Testis (tissue), 3 donors: ENCODE measurements around the gene PEPD. TPM values are rescaled to one million over a fixed set of nuclear protein-coding genes. Genes with fewer than 3 reads are reported as not detected.

Experiments
- DNase-seq: peaks from one replicate; pipeline ENCODE4 v3.0.0-alpha.2; 2019
- H3K27ac ChIP-seq, 2 donors: fragments of 200-600 bp; sonication (generic); one replicate each; pipeline ENCODE4 v1.5.1; 2019
- H3K27me3 ChIP-seq: fragments of 200-600 bp; sonication (generic); one replicate; pipeline ENCODE4 v1.5.1; 2019
- H3K36me3 ChIP-seq: fragments of 200-600 bp; sonication (generic); one replicate; pipeline ENCODE4 v1.5.1; 2017; ENCODE audit warnings: low read depth; ENCODE audit errors: missing control alignments
- H3K4me1 ChIP-seq: fragments of 200-600 bp; sonication (generic); one replicate; pipeline ENCODE4 v1.5.1; 2019
- H3K4me3 ChIP-seq, 2 donors: fragments of 200-600 bp; sonication (generic); one replicate each; pipeline ENCODE4 v1.5.1; 2017 to 2019
- H3K9me3 ChIP-seq: fragments of 200-600 bp; sonication (generic); one replicate; pipeline ENCODE4 v1.5.1; 2017
- POLR2A ChIP-seq: fragments of 450-650 bp; IDR thresholded peaks from one replicate; pipeline ENCODE4 v1.6.1; 2017; ENCODE audit warnings: antibody characterized with exemption, mild to moderate bottlenecking, moderate library complexity
- WGBS, 2 donors: methylation state at CpG; one replicate each; pipeline ENCODE4 v1.1.5; 2018; 5-methylcytosine and 5-hydroxymethylcytosine counted together
- intact Hi-C: fragments of 100-400 bp; cut with DNase I; formaldehyde crosslinking; loops from one replicate; pipeline ENCODE4 v1.15.1; 2023; ENCODE audit warnings: low total_unique reads
- polyA plus RNA-seq: library from polyadenylated mRNA; stranded (reverse); fragments of 350-450 nt; fragmentation: Illumina TruSeq; extraction: RNeasy Lipid Tissue Mini Kit (QIAGEN cat#74804); gene quantifications from one replicate; pipeline ENCODE4 v1.2.3, GENCODE V29; 2014; ENCODE audit warnings: low read depth, low replicate concordance; ENCODE audit not compliant: insufficient read depth
- total RNA-seq, 2 donors: library from RNA; depleted of rRNA; stranded (reverse); fragments of >200 nt; gene quantifications; one replicate each; pipeline ENCODE4 v1.2.3, GENCODE V29; 2016
- TF ChIP-seq, protein P1 (sequence below), 3 experiments: fragments of 450-650 bp in 2 of 3; fragments of 200-600 bp in 1 of 3; sonication (generic) in 1 of 3; IDR thresholded peaks; one replicate each; pipeline ENCODE4 v1.5.1; 2016 to 2019; ENCODE audit warnings: antibody characterized with exemption in 3 of 3, mild to moderate bottlenecking in 2 of 3, moderate library complexity in 1 of 3

Gene PEPD
- total and polyA plus RNA-seq, 3 donors from 2014 or later = 51.1 to 87.9 (median 58.0) TPM

DNA sequence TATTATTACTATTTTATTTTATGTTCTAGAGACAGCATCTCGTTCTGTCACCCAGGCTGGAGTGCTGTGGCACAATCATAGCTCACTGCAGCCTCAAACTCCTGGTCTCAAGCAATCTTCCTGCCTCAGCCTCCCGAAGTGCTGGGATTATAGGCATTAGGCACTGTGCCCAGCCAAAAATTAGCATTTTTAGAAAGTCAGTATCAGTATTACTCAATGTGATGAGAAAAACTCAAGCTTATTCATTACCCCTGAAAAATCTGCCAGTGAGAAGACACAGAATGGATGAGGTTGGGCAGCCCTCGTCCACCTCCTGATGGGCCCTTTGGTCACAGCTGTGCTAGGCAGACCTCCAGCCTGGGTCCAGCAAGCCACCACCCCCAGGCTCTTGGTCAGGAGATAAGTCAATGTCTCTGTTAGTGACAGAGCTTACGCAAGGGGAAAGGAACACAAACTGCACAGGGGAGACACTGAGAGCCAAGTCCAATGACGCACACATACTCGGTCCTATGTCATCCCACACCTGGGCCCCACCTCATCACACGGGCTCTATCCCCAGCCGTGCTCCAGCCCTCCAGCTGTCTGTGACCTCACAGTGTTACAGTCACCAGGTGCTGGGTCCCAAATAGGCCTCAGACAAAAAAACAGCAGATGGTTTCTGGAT, 19.8 kb downstream of the PEPD start:
- peak; percentile 53 for DNase-seq
- no peaks in the 10 kb centered on the region for H3K36me3 ChIP-seq
- WGBS, 2 donors = 82 to 84% methylated on average over 8 of the region's 8 CpGs

DNA sequence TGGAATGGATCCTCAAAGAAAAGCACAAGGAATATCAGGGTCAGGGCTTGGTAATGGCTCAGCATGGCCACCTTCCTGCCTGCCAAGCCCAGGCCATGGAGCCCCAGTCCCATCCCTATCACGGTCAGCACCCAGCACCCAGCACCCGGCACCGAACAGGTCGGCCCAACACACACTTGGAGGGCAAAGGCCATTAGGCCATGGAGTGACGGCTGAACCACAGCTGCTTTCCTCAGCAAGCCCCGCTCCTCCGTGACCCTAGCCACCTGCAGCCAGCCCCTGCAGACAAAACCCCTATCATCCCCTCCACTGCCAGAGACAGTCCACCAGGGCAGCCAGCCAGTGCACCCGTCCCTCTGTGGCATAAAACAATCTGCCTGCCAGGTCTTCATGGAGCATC, 20.6 kb downstream of the PEPD start:
- intact Hi-C loops = no loop called here
- no peak overlapping the region for H3K4me3 ChIP-seq
- H3K27me3 ChIP-seq = no peaks in the 10 kb centered on the region
- peaks cover 20% of the 10 kb centered on the region for H3K4me1 ChIP-seq
- no peaks in the 10 kb centered on the region for H3K9me3 ChIP-seq
- no peaks in the 10 kb centered on the region for H3K36me3 ChIP-seq
- no peak for DNase-seq
- TF ChIP-seq, protein P1, sequence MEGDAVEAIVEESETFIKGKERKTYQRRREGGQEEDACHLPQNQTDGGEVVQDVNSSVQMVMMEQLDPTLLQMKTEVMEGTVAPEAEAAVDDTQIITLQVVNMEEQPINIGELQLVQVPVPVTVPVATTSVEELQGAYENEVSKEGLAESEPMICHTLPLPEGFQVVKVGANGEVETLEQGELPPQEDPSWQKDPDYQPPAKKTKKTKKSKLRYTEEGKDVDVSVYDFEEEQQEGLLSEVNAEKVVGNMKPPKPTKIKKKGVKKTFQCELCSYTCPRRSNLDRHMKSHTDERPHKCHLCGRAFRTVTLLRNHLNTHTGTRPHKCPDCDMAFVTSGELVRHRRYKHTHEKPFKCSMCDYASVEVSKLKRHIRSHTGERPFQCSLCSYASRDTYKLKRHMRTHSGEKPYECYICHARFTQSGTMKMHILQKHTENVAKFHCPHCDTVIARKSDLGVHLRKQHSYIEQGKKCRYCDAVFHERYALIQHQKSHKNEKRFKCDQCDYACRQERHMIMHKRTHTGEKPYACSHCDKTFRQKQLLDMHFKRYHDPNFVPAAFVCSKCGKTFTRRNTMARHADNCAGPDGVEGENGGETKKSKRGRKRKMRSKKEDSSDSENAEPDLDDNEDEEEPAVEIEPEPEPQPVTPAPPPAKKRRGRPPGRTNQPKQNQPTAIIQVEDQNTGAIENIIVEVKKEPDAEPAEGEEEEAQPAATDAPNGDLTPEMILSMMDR (IDR thresholded peaks at IDR 0.05) = no peak
- TF ChIP-seq POLR2A = no peak
- H3K27ac ChIP-seq = no peak overlapping the region
- WGBS, 2 donors = 91 to 93% methylated on average over 4 to 8 of the region's 8 CpGs

More for the DNA sequence above, 19.8 kb downstream of the PEPD start:
- TF ChIP-seq, protein P1 (IDR thresholded peaks at IDR 0.05) = no peak
- TF ChIP-seq POLR2A = no peak
- Histone ChIP-seq H3K4me1 (peaks cover 13% of the 10 kb centered on the region), H3K9me3 (no peaks in the 10 kb centered on the region), H3K27me3 (no peaks in the 10 kb centered on the region), H3K4me3 (no peak overlapping the region), H3K27ac (peak overlapping the region; percentile 53 to 80)
- intact Hi-C loops = no loop called here

DNA sequence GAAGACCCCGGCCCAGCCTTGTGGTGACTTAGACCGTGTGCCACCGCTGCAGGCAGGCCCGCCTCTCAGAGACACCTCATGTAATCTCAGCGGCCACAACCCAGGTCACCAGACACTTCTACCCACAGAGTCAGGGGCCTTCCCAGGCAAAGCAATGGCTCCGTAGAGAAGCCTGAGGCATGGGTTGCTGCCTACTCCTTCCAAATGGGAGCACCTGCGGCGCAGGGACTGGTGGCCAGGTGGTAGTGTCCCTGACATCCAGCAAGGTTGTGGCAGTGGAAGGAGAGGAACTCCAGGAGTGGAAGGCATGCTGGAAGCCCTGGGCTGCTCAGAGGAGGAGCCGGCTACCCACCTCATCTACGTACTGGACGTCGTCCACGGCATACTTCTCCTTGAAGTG, 21.0 kb downstream of the PEPD start:
- no peak for TF ChIP-seq POLR2A
- TF ChIP-seq, protein P1 (IDR thresholded peaks at IDR 0.05) = no peak
- Histone ChIP-seq H3K36me3 (no peaks in the 10 kb centered on the region), H3K4me3 (no peak overlapping the region), H3K9me3 (no peaks in the 10 kb centered on the region), H3K27me3 (no peaks in the 10 kb centered on the region), H3K4me1 (peaks cover 20% of the 10 kb centered on the region), H3K27ac (no peak overlapping the region)
- WGBS, 2 donors = 96% methylated on average over 10 to 13 of the region's 13 CpGs
- no peak for DNase-seq
- intact Hi-C loops = no loop called here

DNA sequence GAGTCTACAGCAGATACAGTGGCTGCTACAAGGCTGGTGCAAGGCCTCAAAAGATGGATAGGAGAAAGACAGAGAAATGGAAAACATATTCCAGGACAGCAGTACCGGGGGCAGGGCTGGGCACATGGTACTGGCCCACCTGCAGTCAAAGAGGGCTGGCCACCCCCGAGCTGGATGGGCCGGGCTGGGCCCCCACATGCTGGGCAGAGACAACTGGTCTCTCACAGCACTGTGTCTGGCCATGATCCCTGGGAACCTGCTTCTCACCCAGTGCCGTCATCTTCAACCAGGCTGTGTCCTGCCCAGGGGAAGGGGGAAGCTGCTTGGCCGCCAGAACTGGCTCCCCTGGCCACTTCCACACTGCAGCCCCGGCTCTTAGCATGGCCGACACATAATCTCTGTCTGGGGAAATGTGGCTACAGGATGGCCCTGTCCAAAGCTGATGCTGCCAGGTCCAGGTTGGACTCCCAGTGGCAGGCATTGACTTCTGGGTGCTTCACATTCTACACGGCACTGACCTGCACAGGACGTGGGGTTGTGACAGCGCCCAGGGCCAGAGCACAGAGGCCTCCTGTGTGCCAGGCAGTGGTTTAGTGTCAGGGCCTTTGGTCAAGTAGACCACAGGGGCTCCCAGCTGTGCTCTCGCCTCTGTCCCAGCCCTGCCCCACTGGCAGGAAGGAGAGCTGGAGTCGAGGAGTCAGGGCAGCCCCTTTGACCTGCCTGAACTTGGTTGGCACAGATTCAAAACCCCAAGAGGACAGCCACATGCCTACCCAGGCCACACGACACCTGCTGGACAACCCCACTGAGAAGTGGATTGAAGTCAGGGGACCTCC, 21.7 kb downstream of the PEPD start:
- Histone ChIP-seq H3K27me3 (no peaks in the 10 kb centered on the region), H3K9me3 (no peaks in the 10 kb centered on the region), H3K27ac (no peak overlapping the region), H3K36me3 (no peaks in the 10 kb centered on the region), H3K4me3 (no peak overlapping the region), H3K4me1 (peaks cover 20% of the 10 kb centered on the region)
- no peak for DNase-seq
- intact Hi-C loops = no loop called here
- TF ChIP-seq, protein P1 (IDR thresholded peaks at IDR 0.05) = no peak
- TF ChIP-seq POLR2A = no peak
- WGBS, 2 donors = 82 to 87% methylated on average over 6 to 13 of the region's 13 CpGs
